Fibroblast of skin of right biceps (primary cell): ENCODE results near the gene LRRC53.
A peak's percentile ranks its signal among the peaks of the same experiment; 100 is the strongest.

ENCODE experiments used
- DNase-seq: peaks from one replicate; pipeline ENCODE4 v3.0.0-alpha.2; 2013

LRRC53 gene

GRCh38 chr1:74486036-74486435, 26.4 kb downstream of the LRRC53 start:
- DNase-seq, result no peak

- DNase-seq, result no peak
Measured at GRCh38 chr1:74485622-74486021, 26.8 kb downstream of the LRRC53 start.

- no peak for DNase-seq
Measured at GRCh38 chr1:74481607-74482006, 30.8 kb downstream of the LRRC53 start.

GRCh38 chr1:74480068-74480467, 32.3 kb downstream of the LRRC53 start:
- no peak for DNase-seq

- no peak for DNase-seq
Measured at GRCh38 chr1:74478979-74479378, 33.4 kb downstream of the LRRC53 start.

GRCh38 chr1:74474585-74474984, 37.8 kb downstream of the LRRC53 start:
- DNase-seq, result peak; percentile 15

- no peak for DNase-seq
Measured at GRCh38 chr1:74471470-74471869, 40.9 kb downstream of the LRRC53 start.

- peak; percentile 29 for DNase-seq
Measured at GRCh38 chr1:74470936-74471335, 41.5 kb downstream of the LRRC53 start.

GRCh38 chr1:74470251-74470650, 42.2 kb downstream of the LRRC53 start:
- peak; percentile 68 for DNase-seq

- peak; percentile 39 for DNase-seq
Measured at GRCh38 chr1:74468982-74469603, 43.3 kb downstream of the LRRC53 start.

- DNase-seq, result no peak
Measured at GRCh38 chr1:74467786-74468377, 44.5 kb downstream of the LRRC53 start.

GRCh38 chr1:74465193-74465681, 47.2 kb downstream of the LRRC53 start:
- no peak for DNase-seq

GRCh38 chr1:74464037-74464436, 48.4 kb downstream of the LRRC53 start:
- DNase-seq, result no peak

GRCh38 chr1:74463333-74463988, 49.0 kb downstream of the LRRC53 start:
- DNase-seq, result peak; percentile 83

- no peak for DNase-seq
Measured at GRCh38 chr1:74457253-74457652, 55.2 kb downstream of the LRRC53 start.

- DNase-seq, result no peak
Measured at GRCh38 chr1:74455390-74455789, 57.0 kb downstream of the LRRC53 start.

- no peak for DNase-seq
Measured at GRCh38 chr1:74453277-74453676, 59.1 kb downstream of the LRRC53 start.

- no peak for DNase-seq
Measured at GRCh38 chr1:74452035-74452434, 60.4 kb downstream of the LRRC53 start.

GRCh38 chr1:74437035-74437434, 75.4 kb downstream of the LRRC53 start:
- DNase-seq, result no peak

- no peak for DNase-seq
Measured at GRCh38 chr1:74436078-74436477, 76.3 kb downstream of the LRRC53 start.

GRCh38 chr1:74434321-74434720, 78.1 kb downstream of the LRRC53 start:
- no peak for DNase-seq

- no peak for DNase-seq
Measured at GRCh38 chr1:74432325-74432724, 80.1 kb downstream of the LRRC53 start.

- no peak for DNase-seq
Measured at GRCh38 chr1:74431531-74431930, 80.9 kb downstream of the LRRC53 start.

GRCh38 chr1:74430342-74430934, 82.0 kb downstream of the LRRC53 start:
- no peak for DNase-seq
